ENCODE measurements around the gene NEB.
A peak's percentile ranks its signal among the peaks of the same experiment; 100 is the strongest.

The NEB gene

DNA sequence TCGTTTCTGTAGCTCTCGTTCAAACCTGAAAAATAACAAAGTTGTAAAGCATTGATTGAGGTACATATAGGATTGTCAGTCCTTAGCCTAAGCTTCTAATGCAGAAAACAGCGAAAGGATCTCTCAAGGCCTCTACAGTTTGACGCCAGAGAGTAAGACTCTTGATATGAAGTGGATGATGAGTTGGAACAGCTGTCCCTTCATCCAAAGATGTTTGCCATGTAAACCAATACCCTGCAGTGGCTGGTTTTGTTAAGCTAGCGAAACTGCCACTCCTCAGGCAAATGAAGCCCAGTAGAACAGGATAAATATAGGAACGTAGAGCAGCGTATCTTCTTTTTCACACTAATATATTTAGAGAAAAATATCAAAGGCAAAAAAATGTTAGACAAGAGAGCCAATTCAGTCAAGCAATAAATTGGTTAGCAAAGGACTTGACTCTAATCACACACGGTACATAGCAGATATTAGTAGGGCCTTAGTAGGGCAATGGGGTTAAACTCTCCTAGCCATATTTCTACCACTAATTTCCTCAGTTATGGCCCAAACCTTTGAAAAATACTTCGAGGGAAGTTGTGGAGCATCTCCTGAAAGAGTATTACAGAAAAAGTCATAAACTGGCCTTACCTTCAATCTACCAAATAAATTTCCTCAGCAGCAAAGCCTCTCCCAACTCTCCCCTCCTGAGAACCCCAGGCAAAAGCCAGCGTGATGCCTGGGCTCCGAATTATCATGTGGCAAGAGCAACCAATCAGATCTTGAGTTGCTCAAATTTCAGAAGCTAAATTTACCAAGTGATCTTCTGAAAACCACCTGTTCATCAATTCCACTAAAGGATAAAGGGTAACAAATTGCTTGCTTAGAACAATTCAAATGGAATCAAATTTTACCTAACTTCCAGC lies at the start of gene NEB:
Gene NEB, minus strand, starts transcription at position 706 of the 902 bp plus-strand sequence. CDS start 1,320 bp downstream, outside the sequence.
- no peak for DNase-seq (ENCODE audit: low spot score)

- DNase-seq (ENCODE audit: low spot score): no peak
Observed at GRCh38 chr2:151783133-151783520, 48.9 kb upstream of the NEB start.

GRCh38 chr2:151782378-151783132 lies 48.3 kb upstream of the NEB start:
- DNase-seq (ENCODE audit: low spot score): no peak

GRCh38 chr2:151781642-151782041 lies 47.4 kb upstream of the NEB start:
- no peak for DNase-seq (ENCODE audit: low spot score)

GRCh38 chr2:151780938-151781337 lies 46.7 kb upstream of the NEB start:
- no peak for DNase-seq (ENCODE audit: low spot score)

GRCh38 chr2:151777935-151778334 lies 43.7 kb upstream of the NEB start:
- DNase-seq (ENCODE audit: low spot score): no peak

DNA sequence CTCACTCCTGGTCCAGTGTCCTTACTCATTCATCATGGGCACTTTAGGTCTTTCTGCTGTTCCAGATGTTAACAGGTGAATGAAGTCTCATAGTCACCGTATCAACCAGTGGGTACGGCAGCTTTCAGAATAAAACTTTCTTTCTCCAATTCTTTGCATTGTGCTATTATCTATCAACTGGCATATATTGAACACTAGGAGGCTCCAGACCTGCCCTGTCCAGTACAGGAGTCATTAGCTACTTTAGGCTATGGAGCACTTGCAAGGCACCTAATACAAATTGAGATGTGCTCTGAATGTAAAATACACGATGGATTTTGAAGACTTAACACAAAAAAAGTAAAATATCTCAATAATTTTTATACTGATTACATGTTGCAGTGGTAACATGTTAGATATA lies 43.2 kb upstream of the NEB start:
- peak; percentile 24 for DNase-seq (ENCODE audit: low spot score)

- DNase-seq (ENCODE audit: low spot score): no peak
Observed at GRCh38 chr2:151776367-151776766, 42.1 kb upstream of the NEB start.

DNA sequence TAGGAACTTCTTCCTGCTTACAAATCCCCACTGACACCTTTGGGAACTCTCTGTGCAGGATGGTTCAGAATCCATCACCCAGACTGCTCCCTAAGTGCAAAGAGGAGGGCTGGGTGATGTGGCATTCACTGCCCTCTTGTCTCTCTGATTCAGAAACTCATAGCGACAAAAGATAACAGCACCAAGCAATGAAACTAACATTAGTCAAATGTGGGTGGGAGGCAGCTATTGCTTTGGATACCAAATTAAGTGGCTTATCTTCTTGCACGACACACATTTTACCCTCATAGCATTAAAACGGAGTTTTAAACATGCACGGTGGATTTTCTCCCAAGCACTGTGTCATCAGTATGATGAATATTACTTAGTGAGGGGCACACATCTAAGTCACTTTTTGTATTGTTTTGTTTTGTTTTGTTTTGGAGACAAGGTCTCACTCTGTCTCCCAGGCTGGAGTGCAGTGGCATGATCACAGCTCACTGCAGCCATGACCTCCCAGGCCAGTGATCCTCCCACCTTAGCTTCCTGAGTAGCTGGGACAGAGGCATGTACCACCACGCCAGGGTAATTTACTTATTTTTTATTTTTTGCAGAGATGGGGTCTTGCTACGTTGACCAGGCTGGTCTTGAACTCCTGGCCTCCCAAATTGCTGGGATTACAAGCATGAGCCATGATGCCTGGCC lies 40.9 kb upstream of the NEB start:
- DNase-seq (ENCODE audit: low spot score): no peak

DNA sequence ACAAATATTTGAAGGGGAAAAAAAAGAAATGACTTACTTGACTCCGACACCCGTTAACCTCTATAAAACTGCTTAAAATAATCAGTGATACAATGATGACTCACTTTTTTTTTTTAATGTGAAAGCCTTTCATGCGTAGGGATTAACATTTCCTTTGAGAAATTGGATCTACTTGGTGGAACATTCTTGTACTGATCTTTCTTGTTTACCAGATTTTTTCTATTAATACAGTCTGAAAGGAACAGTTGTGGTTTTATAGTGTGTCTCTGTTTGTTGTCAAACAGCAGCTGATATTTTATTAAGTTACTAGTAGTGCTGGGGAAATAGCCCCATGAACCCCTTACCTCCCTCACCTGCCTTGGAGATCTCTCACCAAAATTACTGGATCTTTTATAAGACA lies 40.2 kb upstream of the NEB start:
- no peak for DNase-seq (ENCODE audit: low spot score)

- peak; percentile 43 for DNase-seq (ENCODE audit: low spot score)
Observed at GRCh38 chr2:151771599-151772358, 37.5 kb upstream of the NEB start.

GRCh38 chr2:151770995-151771394 lies 36.7 kb upstream of the NEB start:
- DNase-seq (ENCODE audit: low spot score): no peak

- DNase-seq (ENCODE audit: low spot score): no peak
Observed at GRCh38 chr2:151769606-151770005, 35.3 kb upstream of the NEB start.

DNA sequence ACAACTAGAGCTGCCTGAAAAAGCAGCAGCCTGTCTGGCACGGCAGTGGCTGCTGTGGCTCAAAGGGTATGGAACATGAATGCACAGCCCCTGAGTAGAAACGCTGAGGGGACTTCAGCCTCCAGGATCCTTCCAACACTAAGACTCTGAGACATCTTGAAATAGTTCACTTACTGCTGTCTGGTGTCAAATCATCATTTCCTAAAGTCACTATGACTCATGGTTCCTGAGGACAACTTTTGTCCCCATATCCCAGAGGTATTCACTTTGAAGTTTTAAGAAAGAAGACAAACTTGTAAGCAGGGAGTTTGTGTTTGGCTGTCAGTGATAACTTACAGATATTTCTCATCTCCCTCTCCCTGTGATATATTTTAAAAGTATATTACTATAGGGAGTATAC lies 33.3 kb upstream of the NEB start:
- DNase-seq (ENCODE audit: low spot score): no peak

DNA sequence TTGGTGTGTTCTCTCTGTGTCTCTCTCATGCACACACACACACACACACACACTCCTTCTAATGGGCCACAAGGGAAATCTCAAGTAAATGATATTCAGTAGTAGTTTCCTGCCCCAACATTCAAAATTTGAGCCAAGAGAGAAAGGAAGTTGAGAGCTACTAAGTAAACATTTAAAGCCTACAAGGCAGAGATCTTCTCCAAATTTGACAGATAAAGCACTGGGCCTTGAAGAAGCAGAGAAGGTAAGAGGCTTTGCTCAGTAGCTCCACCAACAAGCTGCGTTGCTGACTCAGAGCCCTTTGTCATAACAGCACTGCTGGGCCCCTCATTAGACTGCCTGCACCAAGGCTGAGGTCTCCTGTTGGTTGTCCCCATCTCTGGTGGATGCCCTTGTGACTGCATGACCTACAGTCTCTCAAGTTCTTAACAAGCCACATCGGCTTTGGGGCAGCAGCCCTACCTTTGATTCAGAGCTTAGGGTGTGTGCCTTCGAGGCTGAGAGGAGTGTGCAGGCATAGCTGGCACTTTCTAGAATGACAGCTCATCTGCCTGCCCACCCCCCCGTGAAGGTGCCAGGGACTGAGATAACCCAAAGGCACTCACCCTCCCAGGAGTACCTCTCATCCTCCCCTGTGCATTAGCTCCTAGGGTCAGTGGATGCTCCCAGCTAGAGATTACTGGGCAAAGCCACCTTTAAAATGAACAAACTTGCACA lies 32.3 kb upstream of the NEB start:
- DNase-seq (ENCODE audit: low spot score): no peak

DNA sequence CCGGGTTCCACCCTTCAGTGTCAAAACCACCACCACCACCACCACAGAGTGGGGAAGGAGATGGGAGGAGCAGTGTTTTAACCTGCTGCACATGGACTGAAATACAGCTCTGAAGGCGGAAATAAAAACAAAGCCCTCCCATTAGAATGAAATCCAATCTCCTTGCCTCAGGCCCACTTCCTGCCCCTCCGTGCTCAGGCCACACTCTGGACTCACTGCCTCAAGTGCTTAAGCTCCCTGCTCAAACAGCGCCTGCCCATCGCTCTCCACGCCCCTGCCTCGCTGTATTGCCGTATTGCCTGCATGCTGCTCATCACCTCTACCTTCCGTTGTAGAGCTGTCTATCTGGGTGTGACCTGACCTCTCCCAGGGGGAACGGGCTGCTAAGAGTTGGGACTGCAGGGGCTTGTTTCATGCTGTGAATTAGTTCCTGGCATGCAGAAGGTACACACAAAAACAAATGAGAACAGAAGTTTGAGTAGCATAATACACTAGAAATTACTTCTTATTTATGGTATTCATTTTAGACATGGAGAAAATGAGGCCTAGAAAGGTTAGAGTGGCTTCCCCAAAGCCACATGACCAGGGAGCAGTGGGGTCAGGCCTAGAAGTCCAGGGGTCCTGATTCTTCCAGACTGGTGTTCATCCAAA lies 31.6 kb upstream of the NEB start:
- DNase-seq (ENCODE audit: low spot score): no peak

DNA sequence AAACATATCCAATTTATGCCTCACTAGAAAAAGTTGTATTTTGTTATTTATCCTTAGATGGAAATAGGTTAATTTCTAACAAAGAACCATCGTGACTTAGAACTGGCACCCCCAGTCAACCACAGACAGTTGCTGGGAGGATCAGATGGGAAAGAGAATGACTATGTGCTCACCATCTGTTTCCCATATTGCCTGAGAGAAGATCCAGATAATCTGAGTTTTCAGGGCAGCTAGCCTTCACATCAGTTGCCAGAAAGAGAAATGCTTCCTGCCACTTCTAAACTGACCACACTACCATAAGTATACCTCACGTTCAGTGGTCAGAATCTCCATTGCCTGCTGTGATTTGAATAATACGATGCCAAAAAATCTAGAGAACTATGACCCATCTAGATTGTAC lies 28.4 kb upstream of the NEB start:
- no peak for DNase-seq (ENCODE audit: low spot score)

DNA sequence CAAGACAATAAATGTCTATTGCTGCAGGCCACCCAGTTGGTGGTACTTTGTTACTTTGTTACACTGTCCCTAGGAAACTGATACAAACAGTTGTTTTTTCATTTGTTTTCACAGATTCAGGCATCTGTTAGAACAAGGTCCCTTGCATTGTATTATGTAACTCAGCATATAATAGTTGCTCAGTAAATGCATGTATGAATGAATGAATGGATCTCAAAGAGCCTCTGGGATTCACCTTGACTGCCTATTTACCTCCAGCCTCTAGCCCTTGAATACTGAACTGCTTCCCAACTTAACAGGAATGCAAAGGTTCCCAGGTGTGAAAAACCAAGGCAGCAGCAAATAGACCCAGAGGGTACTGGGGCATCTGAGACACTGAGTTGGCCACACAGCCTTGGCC lies 27.4 kb upstream of the NEB start:
- DNase-seq (ENCODE audit: low spot score): no peak

- DNase-seq (ENCODE audit: low spot score): no peak
Observed at GRCh38 chr2:151761193-151761592, 26.9 kb upstream of the NEB start.

DNA sequence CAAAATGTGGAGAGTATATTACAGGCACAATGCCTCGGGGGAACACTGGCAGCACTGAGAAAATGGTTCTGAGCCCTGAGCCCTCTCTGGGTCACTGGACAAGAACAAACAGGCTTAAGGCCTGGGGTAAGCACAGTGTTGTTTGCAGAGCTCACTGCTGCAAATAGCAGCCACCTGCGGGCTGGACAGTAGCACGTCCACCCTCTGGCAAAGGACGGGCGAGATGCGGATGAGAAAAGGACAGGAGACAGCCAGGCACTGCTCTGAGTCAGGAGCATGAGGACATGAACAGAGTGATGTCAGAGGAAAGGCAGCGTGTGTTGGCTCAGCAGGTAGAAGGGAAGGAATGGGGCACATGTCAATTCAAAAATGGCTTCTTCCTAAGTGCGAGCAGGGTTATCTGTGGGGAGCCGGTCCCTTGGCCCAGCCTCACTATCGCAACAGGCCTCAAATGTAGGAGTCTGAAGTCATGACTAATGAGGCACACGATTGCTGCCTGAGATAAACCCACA lies 25.9 kb upstream of the NEB start:
- no peak for DNase-seq (ENCODE audit: low spot score)

DNA sequence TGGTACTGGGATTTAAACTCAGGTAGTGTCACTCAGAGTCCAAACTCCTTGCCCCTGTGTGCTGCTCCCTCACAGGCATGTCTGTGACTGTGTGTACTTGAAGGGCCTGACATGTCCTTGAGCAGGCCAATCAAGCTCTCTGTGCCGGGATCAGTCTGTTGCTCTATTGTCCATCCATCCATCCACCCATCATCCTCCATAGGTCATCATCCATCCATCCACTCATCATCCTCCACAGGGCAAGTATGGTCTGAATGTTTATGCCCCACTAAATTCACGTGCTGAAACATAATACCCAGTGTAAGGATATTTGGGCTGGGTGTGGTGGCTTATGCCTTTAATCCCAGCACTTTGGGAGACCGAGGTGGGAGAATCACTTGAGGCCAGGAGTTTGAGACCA lies 24.5 kb upstream of the NEB start:
- DNase-seq (ENCODE audit: low spot score): no peak
